Endothelial cell of umbilical vein (primary cell): ENCODE results near the gene IFNGR1. TPM values are rescaled to one million over a fixed set of nuclear protein-coding genes. Genes with fewer than 3 reads are reported as not detected.

ENCODE experiments used
- BruUV-seq: library from RNA; stranded (reverse); fragments of 400-500 nt; replicated peaks from 2 replicates; lab custom pipeline; 2021; lab: Mats Ljungman, UMichigan
- CTCF ChIA-PET: fragments of 300-600, 350-600 bp; sonication (Branson Sonifier 250); formaldehyde crosslinking; loops from one replicate; lab custom pipeline; 2021; ENCODE audit warnings: antibody characterized with exemption, inconsistent platforms; lab: Charles Lee
- POLR2A ChIA-PET: fragments of 300-600, 350-600 bp; sonication (Branson Sonifier 250); formaldehyde crosslinking; loops from one replicate; lab custom pipeline; 2021; ENCODE audit warnings: antibody characterized with exemption, inconsistent platforms; lab: Charles Lee
- DNase-seq: peaks from one replicate; pipeline ENCODE4 v3.0.0-alpha.2; 2011; ENCODE audit warnings: low read depth, low spot score
- FAIRE-seq: peaks from 2 replicates; lab custom pipeline; 2011; peaks lifted over from hg19 to GRCh38; lab: Jason Lieb, UNC
- H2AFZ ChIP-seq: 2 replicates; pipeline ENCODE4 v1.6.0; 2012; ENCODE audit warnings: low read depth, low read length, control low read depth, inconsistent platforms
- H3K27ac ChIP-seq: 2 replicates; pipeline ENCODE4 v1.5.1; 2011; ENCODE audit warnings: low read depth, mild to moderate bottlenecking, control low read depth, low read length, moderate library complexity; ENCODE audit not compliant: insufficient read depth
- H3K27me3 ChIP-seq, 2 experiments: 2 replicates each; pipeline versions ENCODE4 v1.6.0 to v1.6.1; 2011; ENCODE audit warnings: low read length in 2 of 2, mixed read lengths in 1 of 2; ENCODE audit not compliant: control insufficient read depth in 2 of 2, insufficient read depth in 2 of 2
- H3K36me3 ChIP-seq, 2 experiments: 2 replicates in 1 of 2; 3 replicates in 1 of 2; pipeline ENCODE4 v1.5.1; 2011; ENCODE audit warnings: low read length in 2 of 2, mild to moderate bottlenecking in 1 of 2, moderate library complexity in 1 of 2; ENCODE audit not compliant: control insufficient read depth in 2 of 2, insufficient read depth in 2 of 2; ENCODE audit errors: extremely low read depth in 1 of 2
- H3K4me1 ChIP-seq: 3 replicates; pipeline ENCODE4 v1.5.1; 2011; ENCODE audit warnings: mild to moderate bottlenecking, low read length; ENCODE audit not compliant: control insufficient read depth, insufficient read depth; ENCODE audit errors: extremely low read depth
- H3K4me2 ChIP-seq: 2 replicates; pipeline ENCODE4 v1.6.1; 2011; ENCODE audit warnings: low read length, control low read depth, mixed read lengths; ENCODE audit not compliant: insufficient read depth
- H3K4me3 ChIP-seq, 3 experiments: fragments of 200-600 bp in 1 of 3; sonication (generic), shearing (Covaris generic) in 1 of 3; replicated peaks in 1 of 3; 2 replicates each; pipeline ENCODE4 v1.5.1; 2011 to 2016; ENCODE audit warnings: control low read depth in 3 of 3, low read length in 3 of 3, mild to moderate bottlenecking in 2 of 3, inconsistent platforms in 1 of 3, low read depth in 1 of 3, moderate library complexity in 1 of 3; ENCODE audit not compliant: insufficient read depth in 1 of 3
- H3K79me2 ChIP-seq: 2 replicates; pipeline ENCODE4 v1.6.0; 2012; ENCODE audit warnings: low read length, inconsistent platforms; ENCODE audit not compliant: control insufficient read depth, insufficient read depth
- H3K9ac ChIP-seq: replicated peaks from 2 replicates; pipeline ENCODE3; 2011; ENCODE audit warnings: low read length, control low read depth; ENCODE audit not compliant: insufficient read depth; ENCODE audit errors: extremely low read depth
- H3K9me1 ChIP-seq: replicated peaks from 3 replicates; pipeline ENCODE4 v1.6.0; 2011; ENCODE audit warnings: mild to moderate bottlenecking, low read length; ENCODE audit not compliant: control insufficient read depth, insufficient read depth; ENCODE audit errors: extremely low read depth
- H3K9me3 ChIP-seq: replicated peaks from 2 replicates; pipeline ENCODE4 v1.5.1; 2012; ENCODE audit warnings: low read length, inconsistent platforms; ENCODE audit not compliant: control insufficient read depth, insufficient read depth
- H4K20me1 ChIP-seq: replicated peaks from 2 replicates; pipeline ENCODE3; 2011; ENCODE audit warnings: mild to moderate bottlenecking, low read length; ENCODE audit not compliant: control insufficient read depth, insufficient read depth; ENCODE audit errors: extremely low read depth
- CTCF ChIP-seq, 2 donors: IDR thresholded peaks; 1 replicate in 1 of 2; 2 replicates in 1 of 2; pipeline ENCODE4 v1.5.1; 2011; ENCODE audit warnings: low read length in 2 of 2, mild to moderate bottlenecking in 2 of 2, moderate library complexity in 2 of 2, control low read depth in 1 of 2, inconsistent platforms in 1 of 2, low read depth in 1 of 2; ENCODE audit not compliant: insufficient read depth in 1 of 2; ENCODE audit errors: extremely low read depth in 1 of 2
- EZH2 ChIP-seq: IDR thresholded peaks from 2 replicates; pipeline ENCODE4 v1.6.1; 2012; ENCODE audit warnings: borderline replicate concordance, low read depth, mild to moderate bottlenecking, moderate library complexity, low read length, inconsistent platforms; ENCODE audit not compliant: severe bottlenecking
- FOS ChIP-seq: IDR thresholded peaks from 2 replicates; pipeline ENCODE4 v1.6.1; 2011; ENCODE audit warnings: mild to moderate bottlenecking, low read length, moderate library complexity, borderline replicate concordance; ENCODE audit not compliant: insufficient read depth
- GATA2 ChIP-seq: IDR thresholded peaks from 2 replicates; pipeline ENCODE4 v1.7.0; 2011; ENCODE audit warnings: low read depth, mild to moderate bottlenecking, moderate library complexity, mixed read lengths, low read length; ENCODE audit not compliant: insufficient read length, insufficient read depth
- JUN ChIP-seq: IDR thresholded peaks from 2 replicates; pipeline ENCODE4 v1.6.1; 2011; ENCODE audit warnings: borderline replicate concordance, low read depth; ENCODE audit not compliant: insufficient read length, insufficient read depth
- MAX ChIP-seq: IDR thresholded peaks from 2 replicates; pipeline ENCODE4 v1.6.1; 2011; ENCODE audit not compliant: insufficient read depth, insufficient read length
- MYC ChIP-seq: IDR thresholded peaks from one replicate; pipeline ENCODE4 v1.6.1; 2011; ENCODE audit warnings: mild to moderate bottlenecking, low read depth, low read length
- POLR2A ChIP-seq: IDR thresholded peaks from 2 replicates; pipeline ENCODE4 v1.6.1; 2012; ENCODE audit warnings: low read depth, mild to moderate bottlenecking, control low read depth, low read length
- POLR2AphosphoS5 ChIP-seq: IDR thresholded peaks from 2 replicates; pipeline ENCODE4 v1.6.1; 2012; ENCODE audit warnings: low read depth, mild to moderate bottlenecking, control low read depth, low read length, moderate library complexity; ENCODE audit not compliant: insufficient read depth
- dilution Hi-C: fragments of 300-500 bp; cut with MboI; formaldehyde crosslinking; loops from one replicate; pipeline ENCODE4 v1.15.0; 2019; ENCODE audit warnings: low sequenced_read_pairs; ENCODE audit not compliant: extremely low pct_ligation_motif_present
- intact Hi-C: fragments of 100-400 bp; cut with micrococcal nuclease; formaldehyde crosslinking; loops from one replicate; pipeline ENCODE4 v1.10.0; 2022
- polyA plus RNA-seq, 4 experiments: library from polyadenylated mRNA; depleted of rRNA in 3 of 4; stranded (reverse) in 3 of 4; unstranded in 1 of 4; fragments of >200 nt; gene quantifications; 2 replicates each; pipeline versions ENCODE4 v1.2.1 to v1.2.3, GENCODE V29; 2011 to 2012; ENCODE audit warnings: missing spikeins in 1 of 4
- total RNA-seq: library from RNA; stranded (reverse); gene quantifications from 2 replicates; pipeline ENCODE4 v1.2.3, GENCODE V29; 2021

Gene IFNGR1
- total and polyA plus RNA-seq, 2 donors (not counting 3 experiments of a cell fraction or from before 2014, with no cell fraction given) = 19.1 to 31.2 TPM

- dilution Hi-C loops = no loop called here
- H3K79me2 ChIP-seq = peaks cover 40% of the 10 kb centered on the region
- peak overlapping the region; percentile 58 for H3K4me2 ChIP-seq
- no peak overlapping the region for H2AFZ ChIP-seq
- POLR2A ChIA-PET = no interaction called here
- H3K27me3 ChIP-seq = no peaks in the 10 kb centered on the region
- no TSS peak for BruUV-seq
- H3K27ac ChIP-seq = no peak overlapping the region
- CTCF ChIA-PET = interaction anchor here (1.0 to 1.1 kb wide), 2 partner anchors 54 to 96 kb away, joined by 3 to 9 read pairs; no protein-coding TSS in a partner anchor
- H4K20me1 ChIP-seq = no peaks in the 10 kb centered on the region
- no peaks in the 10 kb centered on the region for H3K9me1 ChIP-seq
- DNase-seq (peak; percentile 40), FAIRE-seq (peak; percentile 15)
- peaks cover 39% of the 10 kb centered on the region for H3K4me1 ChIP-seq
- H3K9me3 ChIP-seq = no peaks in the 10 kb centered on the region
- intact Hi-C loops = loop anchor here (2.0 to 5.0 kb wide), 2 partner anchors 17 to 94 kb away; no protein-coding TSS in a partner anchor
- H3K36me3 ChIP-seq = no peaks in the 10 kb centered on the region
- no peak for TF ChIP-seq FOS
- peak overlapping the region; percentile 69 for H3K9ac ChIP-seq
- peak overlapping the region; percentile 9 to 85 (median 73) for H3K4me3 ChIP-seq
Measured at GRCh38 chr6:137217801-137218472, 1.2 kb downstream of the IFNGR1 start.

- no peak overlapping the region for H2AFZ ChIP-seq
- dilution Hi-C loops = no loop called here
- H3K9me1 ChIP-seq = no peaks in the 10 kb centered on the region
- H3K27ac ChIP-seq = no peak overlapping the region
- TF ChIP-seq EZH2 (no peak), GATA2 (no peak), POLR2AphosphoS5 (no peak), POLR2A (no peak), FOS (no peak), CTCF (IDR thresholded peaks at IDR 0.05; ENCODE audit: extremely low read depth in 1 of 2, insufficient read depth in 1 of 2, low read depth in 1 of 2, low read length in 2 of 2) (no peak), MYC (no peak), MAX (no peak), JUN (no peak)
- no peak overlapping the region for H3K4me2 ChIP-seq
- POLR2A ChIA-PET = no interaction called here
- H3K4me3 ChIP-seq = no peak overlapping the region
- H3K79me2 ChIP-seq = peaks cover 49% of the 10 kb centered on the region
- H3K9ac ChIP-seq = no peak overlapping the region
- intact Hi-C loops = loop anchor here (5.0 kb wide), 1 partner anchor 95 kb away; no protein-coding TSS in a partner anchor
- H3K36me3 ChIP-seq = no peaks in the 10 kb centered on the region
- no peaks in the 10 kb centered on the region for H3K27me3 ChIP-seq
- H4K20me1 ChIP-seq = no peaks in the 10 kb centered on the region
- CTCF ChIA-PET = interaction anchor here (1.0 to 1.1 kb wide), 2 partner anchors 54 to 97 kb away, joined by 3 to 9 read pairs; no protein-coding TSS in a partner anchor
- H3K4me1 ChIP-seq = peaks cover 36% of the 10 kb centered on the region
- BruUV-seq = no TSS peak
- no peak for DNase-seq
- H3K9me3 ChIP-seq = no peaks in the 10 kb centered on the region
- no peak for FAIRE-seq
Measured at GRCh38 chr6:137216875-137217553, 2.2 kb downstream of the IFNGR1 start.
